ENCODE measurements around the gene VAV2.

The VAV2 gene

GRCh38 chr9:133971981-133972941 lies 19.9 kb downstream of the VAV2 start:
- DNase-seq (ENCODE audit: low read depth in 1 of 2, low spot score in 1 of 2), result no peak
- no peak for TF ChIP-seq JUND (IDR thresholded peaks at IDR 0.05; ENCODE audit: low read depth)
- in situ Hi-C loops (cut with HindIII; ENCODE audit: low pct_unique_long_range_greater_than_20kb, low sequenced_read_pairs), result no loop called here

- TF ChIP-seq JUND (IDR thresholded peaks at IDR 0.05; ENCODE audit: low read depth), result no peak
- in situ Hi-C loops (cut with HindIII; ENCODE audit: low pct_unique_long_range_greater_than_20kb, low sequenced_read_pairs), result no loop called here
- no peak for DNase-seq (ENCODE audit: low read depth in 1 of 2, low spot score in 1 of 2)
Measured at GRCh38 chr9:133971121-133971951, 20.8 kb downstream of the VAV2 start.

DNA sequence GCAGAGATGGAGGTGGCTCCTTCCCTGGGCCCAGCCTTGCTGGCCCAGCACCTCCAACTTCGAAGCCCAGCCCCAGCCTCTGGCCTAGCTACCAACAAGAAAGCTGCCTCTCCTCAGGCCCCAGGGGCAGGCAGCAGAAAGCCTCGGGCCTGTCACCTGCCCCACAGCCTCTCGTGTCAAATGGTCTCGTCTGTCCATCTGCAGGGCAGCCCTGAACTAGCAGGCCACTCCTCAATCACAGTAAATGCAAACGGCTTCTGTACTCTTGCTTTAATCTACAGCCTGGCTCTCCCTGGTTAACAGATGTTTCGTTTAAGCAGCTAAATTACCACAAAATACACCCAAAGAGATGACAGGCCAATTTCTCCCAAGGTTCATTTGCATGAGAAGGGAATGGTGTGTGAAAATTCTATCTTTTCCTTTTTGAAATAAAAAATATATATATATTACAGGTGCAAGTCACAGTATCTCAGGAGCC lies 21.5 kb downstream of the VAV2 start:
- no peak for DNase-seq (ENCODE audit: low read depth in 1 of 2, low spot score in 1 of 2)
- no peak for TF ChIP-seq JUND (IDR thresholded peaks at IDR 0.05; ENCODE audit: low read depth)
- in situ Hi-C loops (cut with HindIII; ENCODE audit: low pct_unique_long_range_greater_than_20kb, low sequenced_read_pairs), result no loop called here

GRCh38 chr9:133969681-133970580 lies 22.2 kb downstream of the VAV2 start:
- in situ Hi-C loops (cut with HindIII; ENCODE audit: low pct_unique_long_range_greater_than_20kb, low sequenced_read_pairs), result no loop called here

DNA sequence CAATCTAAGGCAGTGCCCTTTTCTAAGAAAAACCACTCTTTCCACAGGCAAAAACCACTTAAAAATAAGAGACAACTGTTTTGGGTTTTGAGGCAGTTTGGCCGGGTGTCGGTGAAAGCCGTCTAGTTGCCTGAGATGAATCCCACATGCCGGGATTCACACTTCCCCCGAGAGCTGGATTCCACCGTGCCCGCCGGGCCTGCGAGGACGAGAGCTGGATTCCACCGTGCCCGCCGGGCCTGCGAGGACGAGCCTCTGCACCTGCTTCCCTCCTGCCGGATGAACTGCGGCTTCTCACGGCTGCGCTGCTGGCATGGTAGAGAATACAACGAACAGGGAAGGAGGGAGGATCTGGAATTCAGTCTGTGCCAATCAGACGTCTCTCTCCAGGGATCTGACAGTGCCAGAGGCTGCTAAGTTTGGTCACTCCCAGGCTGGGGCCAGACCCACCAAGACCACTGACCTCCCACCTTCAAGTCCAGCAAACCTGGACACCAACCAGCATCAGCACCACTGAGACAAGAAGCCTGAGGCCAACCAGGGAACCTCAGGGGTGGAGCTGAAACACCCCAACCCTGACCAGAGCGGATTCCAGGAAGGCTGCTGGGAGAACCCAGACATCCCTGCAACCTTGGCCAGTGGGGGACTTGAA lies 23.0 kb downstream of the VAV2 start:
- no peak for DNase-seq (ENCODE audit: low read depth in 1 of 2, low spot score in 1 of 2)
- no peak for TF ChIP-seq JUND (IDR thresholded peaks at IDR 0.05; ENCODE audit: low read depth)
- in situ Hi-C loops (cut with HindIII; ENCODE audit: low pct_unique_long_range_greater_than_20kb, low sequenced_read_pairs), result no loop called here

More at GRCh38 chr9:133969681-133970580, 22.2 kb downstream of the VAV2 start:
- TF ChIP-seq JUND (IDR thresholded peaks at IDR 0.05; ENCODE audit: low read depth), result no peak
- DNase-seq (ENCODE audit: low read depth in 1 of 2, low spot score in 1 of 2), result no peak

DNA sequence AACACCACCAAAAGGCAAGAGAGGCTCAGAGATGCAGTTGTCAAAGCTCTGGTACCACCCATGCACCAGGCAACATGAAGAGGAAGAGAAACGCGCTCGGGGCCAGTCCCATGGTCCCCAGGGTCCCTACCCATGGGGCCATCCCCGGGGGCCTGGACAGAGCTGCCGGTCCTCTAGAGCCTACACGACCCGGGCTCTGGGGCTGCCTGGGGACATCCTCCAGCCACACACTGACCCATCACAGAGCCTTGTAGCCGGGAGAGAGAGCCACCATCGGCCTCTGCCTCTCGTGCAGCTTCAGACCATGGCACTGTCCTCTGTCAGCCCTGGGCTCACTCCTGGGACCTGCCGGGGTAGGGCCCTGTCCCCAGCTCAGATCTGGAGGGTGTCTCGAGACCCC lies 23.7 kb downstream of the VAV2 start:
- TF ChIP-seq JUND (IDR thresholded peaks at IDR 0.05; ENCODE audit: low read depth), result no peak

DNA sequence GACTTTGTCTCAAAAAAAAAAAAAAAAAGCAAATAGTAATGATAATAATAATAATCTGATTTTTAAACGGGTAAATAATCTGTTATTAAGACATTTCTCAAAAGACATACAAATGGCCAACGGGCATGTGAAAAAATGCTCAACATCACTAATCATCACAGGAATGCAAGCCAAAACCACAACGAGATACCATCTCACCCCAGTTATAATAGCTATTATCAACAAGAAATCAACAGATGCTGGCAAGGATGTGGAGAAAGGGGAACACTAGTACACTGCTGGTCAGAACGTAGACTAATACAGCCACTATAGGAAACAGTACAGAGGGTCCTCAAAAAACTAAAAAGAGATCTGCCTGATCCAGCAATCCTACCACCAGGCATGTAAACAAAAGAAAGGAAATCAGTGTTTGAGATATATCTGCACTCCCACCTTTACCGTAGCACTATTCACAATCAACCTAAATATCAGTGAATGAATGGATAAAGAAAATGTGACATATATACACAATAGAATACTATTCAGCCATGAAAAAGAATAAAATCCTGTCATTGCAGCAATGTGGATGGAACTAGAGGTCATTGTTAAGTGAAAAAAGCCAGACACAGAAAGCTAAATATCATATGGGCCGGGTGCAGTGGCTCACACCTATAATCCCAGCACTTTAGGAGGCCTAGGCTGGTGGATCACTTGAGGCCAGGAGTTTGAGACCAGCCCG lies 24.9 kb downstream of the VAV2 start:
- TF ChIP-seq JUND (IDR thresholded peaks at IDR 0.05; ENCODE audit: low read depth), result no peak
- in situ Hi-C loops (cut with HindIII; ENCODE audit: low pct_unique_long_range_greater_than_20kb, low sequenced_read_pairs), result no loop called here
- no peak for DNase-seq (ENCODE audit: low read depth in 1 of 2, low spot score in 1 of 2)

More for the DNA sequence above, 23.7 kb downstream of the VAV2 start:
- no peak for DNase-seq (ENCODE audit: low read depth in 1 of 2, low spot score in 1 of 2)
- in situ Hi-C loops (cut with HindIII; ENCODE audit: low pct_unique_long_range_greater_than_20kb, low sequenced_read_pairs), result no loop called here

DNA sequence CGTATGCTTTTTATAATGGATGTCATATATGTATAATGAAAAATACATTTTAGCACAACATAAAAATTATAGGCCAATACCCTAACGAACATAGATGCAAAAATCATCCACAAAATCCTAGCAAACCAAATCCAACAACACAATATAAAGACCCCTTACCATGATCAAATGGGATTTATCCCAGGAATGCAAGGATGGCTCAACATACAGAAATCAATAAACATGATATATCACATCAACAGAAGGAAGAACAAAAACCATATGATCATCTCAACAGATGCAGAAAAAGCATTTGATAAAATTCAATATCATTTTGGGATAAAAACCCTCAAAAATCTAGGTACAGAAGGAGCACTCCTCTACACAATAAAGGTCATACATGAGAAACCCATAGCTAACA lies 27.7 kb downstream of the VAV2 start:
- no peak for TF ChIP-seq JUND (IDR thresholded peaks at IDR 0.05; ENCODE audit: low read depth)
- DNase-seq (ENCODE audit: low read depth in 1 of 2, low spot score in 1 of 2), result no peak
- in situ Hi-C loops (cut with HindIII; ENCODE audit: low pct_unique_long_range_greater_than_20kb, low sequenced_read_pairs), result no loop called here

DNA sequence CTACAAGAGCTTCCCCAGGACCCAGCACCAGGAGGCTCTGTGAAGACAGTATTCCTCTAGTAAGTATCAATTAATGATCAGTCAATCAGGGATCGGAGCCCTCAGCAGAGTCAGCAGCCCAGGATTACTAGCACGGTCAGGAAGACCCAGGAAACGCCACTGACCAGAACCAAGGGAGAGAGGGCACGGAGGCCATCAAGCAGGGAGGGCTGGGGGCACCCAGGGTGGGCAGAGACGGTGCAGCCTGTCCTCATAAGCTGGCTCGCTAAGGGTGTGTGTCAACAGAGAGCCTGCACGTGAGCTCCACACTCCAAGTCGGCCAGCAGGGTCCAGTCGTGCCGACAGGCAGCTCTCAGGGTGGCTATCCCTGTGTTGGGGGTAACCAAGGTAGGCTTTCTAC lies 29.0 kb downstream of the VAV2 start:
- in situ Hi-C loops (cut with HindIII; ENCODE audit: low pct_unique_long_range_greater_than_20kb, low sequenced_read_pairs), result no loop called here
- DNase-seq (ENCODE audit: low read depth in 1 of 2, low spot score in 1 of 2), result no peak
- TF ChIP-seq JUND (IDR thresholded peaks at IDR 0.05; ENCODE audit: low read depth), result no peak

DNA sequence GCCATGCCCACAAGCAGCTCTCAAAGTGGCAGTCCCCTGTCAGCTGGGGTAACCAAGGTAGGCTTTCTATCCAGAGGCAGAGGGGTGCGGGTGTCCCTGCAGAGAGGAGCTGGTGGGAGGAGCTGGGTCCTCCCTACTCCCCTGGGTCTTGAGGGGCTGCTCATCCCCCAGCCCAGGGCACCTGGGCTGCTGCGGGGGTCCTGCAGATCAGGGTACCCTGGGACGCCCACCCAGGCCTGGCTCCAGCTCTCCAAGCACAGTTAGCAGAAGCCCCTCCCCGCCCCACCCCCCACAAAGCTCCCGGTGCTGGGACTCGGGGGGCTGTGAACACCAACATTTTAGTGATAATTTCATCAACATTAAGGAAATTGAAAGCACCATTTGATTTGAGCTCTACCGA lies 29.8 kb downstream of the VAV2 start:
- TF ChIP-seq JUND (IDR thresholded peaks at IDR 0.05; ENCODE audit: low read depth), result no peak
- in situ Hi-C loops (cut with HindIII; ENCODE audit: low pct_unique_long_range_greater_than_20kb, low sequenced_read_pairs), result no loop called here
- no peak for DNase-seq (ENCODE audit: low read depth in 1 of 2, low spot score in 1 of 2)
